SK-N-SH (cell line): Measurements from ENCODE around the gene RPGR. TPM values are rescaled to one million over a fixed set of nuclear protein-coding genes. Genes with fewer than 3 reads are reported as not detected.

Source experiments
- CTCF ChIA-PET: fragments of 300-600, 350-600 bp; formaldehyde crosslinking; extraction: SDS; loops from one replicate; lab custom pipeline; 2021; lab: Yijun Ruan, JAX
- POLR2A ChIA-PET: fragments of 350-600 bp; sonication (Branson Sonifier 250); formaldehyde crosslinking; extraction: SDS; loops from one replicate; lab custom pipeline; 2020; ENCODE audit warnings: antibody characterized with exemption, inconsistent platforms; lab: Yijun Ruan, JAX
- DNase-seq: peaks from one replicate; pipeline ENCODE4 v3.0.0; 2012
- H2AFZ ChIP-seq: fragments of 200-600 bp; sonication (generic); 2 replicates; pipeline ENCODE4 v1.8.1; 2016; ENCODE audit warnings: antibody characterized with exemption, mild to moderate bottlenecking, low read depth
- H3F3A ChIP-seq: fragments of 200-600 bp; sonication (generic); replicated peaks from 2 replicates; pipeline ENCODE3; 2016; ENCODE audit warnings: antibody characterized with exemption, mild to moderate bottlenecking; ENCODE audit not compliant: insufficient read depth
- H3K27ac ChIP-seq, 2 experiments: fragments of 200-500 bp in 1 of 2; fragments of 200-600 bp in 1 of 2; sonication (Bioruptor generic) in 1 of 2; sonication (generic), shearing (Covaris generic) in 1 of 2; 2 replicates each; pipeline versions ENCODE4 v1.5.1 to v1.6.1; 2014 to 2016; ENCODE audit warnings: low read depth in 2 of 2, inconsistent platforms in 1 of 2, low read length in 1 of 2, mild to moderate bottlenecking in 1 of 2, mixed read lengths in 1 of 2
- H3K27me3 ChIP-seq: fragments of 200-600 bp; sonication (generic), shearing (Covaris generic); 2 replicates; pipeline ENCODE4 v1.6.1; 2016; ENCODE audit warnings: mixed run types; ENCODE audit not compliant: insufficient read depth
- H3K36me3 ChIP-seq, 2 experiments: fragments of 200-500 bp in 1 of 2; fragments of 200-600 bp in 1 of 2; sonication (Bioruptor generic) in 1 of 2; sonication (generic) in 1 of 2; replicated peaks in 1 of 2; 2 replicates each; pipeline versions ENCODE3 to v1.5.1; 2014 to 2016; ENCODE audit warnings: low read length in 1 of 2, mild to moderate bottlenecking in 1 of 2; ENCODE audit not compliant: insufficient read depth in 2 of 2, control insufficient read depth in 1 of 2
- H3K4me1 ChIP-seq, 2 experiments: fragments of 200-500 bp in 1 of 2; fragments of 200-600 bp in 1 of 2; sonication (Bioruptor generic) in 1 of 2; sonication (generic), shearing (Covaris generic) in 1 of 2; 2 replicates each; pipeline versions ENCODE4 v1.5.1 to v1.6.1; 2014 to 2016; ENCODE audit warnings: low read depth in 1 of 2, low read length in 1 of 2, mixed run types in 1 of 2; ENCODE audit not compliant: insufficient read depth in 2 of 2, control insufficient read depth in 1 of 2
- H3K4me2 ChIP-seq: fragments of 200-600 bp; sonication (generic), shearing (Covaris generic); 2 replicates; pipeline ENCODE4 v1.6.1; 2017; ENCODE audit warnings: mixed run types
- H3K4me3 ChIP-seq, 2 experiments: fragments of 200-500 bp in 1 of 2; fragments of 200-600 bp in 1 of 2; sonication (Bioruptor generic) in 1 of 2; sonication (generic), shearing (Covaris generic) in 1 of 2; 2 replicates each; pipeline versions ENCODE4 v1.5.1 to v1.8.1; 2014 to 2016; ENCODE audit warnings: low read depth in 2 of 2, inconsistent platforms in 1 of 2, low read length in 1 of 2, mild to moderate bottlenecking in 1 of 2, mixed read lengths in 1 of 2, moderate library complexity in 1 of 2
- H3K79me2 ChIP-seq: fragments of 200-600 bp; sonication (generic); 2 replicates; pipeline ENCODE4 v1.8.1; 2017; ENCODE audit warnings: mild to moderate bottlenecking; ENCODE audit not compliant: insufficient read depth
- H3K9ac ChIP-seq: fragments of 200-600 bp; sonication (generic); 2 replicates; pipeline ENCODE4 v1.6.1; 2017; ENCODE audit warnings: mixed run types
- H3K9me2 ChIP-seq: fragments of 200-600 bp; sonication (generic); 2 replicates; pipeline ENCODE4 v1.6.1; 2017; ENCODE audit warnings: mixed run types
- H3K9me3 ChIP-seq: fragments of 200-600 bp; sonication (generic); 2 replicates; pipeline ENCODE4 v1.6.1; 2017; ENCODE audit warnings: mixed run types, mild to moderate bottlenecking, moderate library complexity
- H4K20me1 ChIP-seq: fragments of 200-600 bp; sonication (generic); 2 replicates; pipeline ENCODE4 v1.6.1; 2017; ENCODE audit warnings: mild to moderate bottlenecking, mixed run types; ENCODE audit not compliant: insufficient read depth
- CHD2 ChIP-seq: fragments of 150-350 bp; IDR thresholded peaks from 2 replicates; pipeline ENCODE4 v1.6.1; 2018; ENCODE audit warnings: low read length; ENCODE audit not compliant: partially characterized antibody
- ELF1 ChIP-seq: IDR thresholded peaks from 2 replicates; pipeline ENCODE4 v1.4.0; 2012
- EP300 ChIP-seq, 2 experiments: IDR thresholded peaks; 2 replicates each; pipeline versions ENCODE4 v1.4.0 to v1.6.1; 2012; ENCODE audit warnings: borderline replicate concordance in 1 of 2, low read depth in 1 of 2, low read length in 1 of 2
- FOSL2 ChIP-seq: IDR thresholded peaks from 2 replicates; pipeline ENCODE4 v1.4.0; 2012; ENCODE audit warnings: low read depth, mild to moderate bottlenecking, moderate library complexity, borderline replicate concordance
- FOXM1 ChIP-seq: IDR thresholded peaks from 2 replicates; pipeline ENCODE4 v1.4.0; 2012; ENCODE audit warnings: low read depth, mild to moderate bottlenecking
- GABPA ChIP-seq: IDR thresholded peaks from 2 replicates; pipeline ENCODE4 v1.4.0; 2012; ENCODE audit warnings: low read depth, mild to moderate bottlenecking
- NRF1 ChIP-seq: IDR thresholded peaks from 2 replicates; pipeline ENCODE4 v1.6.1; 2012; ENCODE audit warnings: low read depth, mild to moderate bottlenecking, low read length
- POLR2AphosphoS5 ChIP-seq: IDR thresholded peaks from 2 replicates; pipeline ENCODE4 v1.6.1; 2012; ENCODE audit warnings: low read depth, low read length
- RCOR1 ChIP-seq: fragments of 150-350 bp; IDR thresholded peaks from 2 replicates; pipeline ENCODE4 v1.6.1; 2017; ENCODE audit warnings: antibody characterized with exemption, low read length
- RXRA ChIP-seq: IDR thresholded peaks from 2 replicates; pipeline ENCODE4 v1.4.0; 2012; ENCODE audit warnings: low read depth, mild to moderate bottlenecking, borderline replicate concordance
- SMC3 ChIP-seq: IDR thresholded peaks from 2 replicates; pipeline ENCODE4 v1.6.1; 2012; ENCODE audit warnings: low read depth, low read length, improper control_type of control experiment
- TAF1 ChIP-seq: IDR thresholded peaks from 2 replicates; pipeline ENCODE4 v1.6.1; 2012; ENCODE audit warnings: low read depth, mild to moderate bottlenecking, low read length, moderate library complexity, borderline replicate concordance
- TEAD4 ChIP-seq: IDR thresholded peaks from 2 replicates; pipeline ENCODE4 v1.4.0; 2012; ENCODE audit warnings: mild to moderate bottlenecking, borderline replicate concordance; ENCODE audit not compliant: insufficient read depth
- WGBS: methylation state at CpG from one replicate; pipeline ENCODE4 v1.1.6; 2017; ENCODE audit warnings: low lambda C conversion rate; 5-methylcytosine and 5-hydroxymethylcytosine counted together
- polyA plus RNA-seq, 3 experiments: library from polyadenylated mRNA; depleted of rRNA; stranded (reverse); fragments of >200 nt; gene quantifications; 2 replicates each; pipeline ENCODE4 v1.2.3, GENCODE V29; 2012
- TF ChIP-seq, protein P1 (sequence below): IDR thresholded peaks from 2 replicates; pipeline ENCODE4 v1.4.0; 2012; ENCODE audit warnings: low read depth, borderline replicate concordance
- TF ChIP-seq, protein P2 (sequence below): IDR thresholded peaks from 2 replicates; pipeline ENCODE4 v1.4.0; 2012; ENCODE audit warnings: low read depth
- TF ChIP-seq, protein P3 (sequence below): IDR thresholded peaks from 2 replicates; pipeline ENCODE4 v1.4.0; 2012; ENCODE audit warnings: low read depth, borderline replicate concordance
- TF ChIP-seq, protein P4 (sequence below): IDR thresholded peaks from 2 replicates; pipeline ENCODE4 v1.6.1; 2012; ENCODE audit warnings: mild to moderate bottlenecking, low read depth, low read length, moderate library complexity
- TF ChIP-seq, protein P5 (sequence below): IDR thresholded peaks from 2 replicates; pipeline ENCODE4; 2012

The RPGR gene
- polyA plus RNA-seq, 1 of the 3 experiments (the other 2 are of a cell fraction) = 1.2 TPM

DNA sequence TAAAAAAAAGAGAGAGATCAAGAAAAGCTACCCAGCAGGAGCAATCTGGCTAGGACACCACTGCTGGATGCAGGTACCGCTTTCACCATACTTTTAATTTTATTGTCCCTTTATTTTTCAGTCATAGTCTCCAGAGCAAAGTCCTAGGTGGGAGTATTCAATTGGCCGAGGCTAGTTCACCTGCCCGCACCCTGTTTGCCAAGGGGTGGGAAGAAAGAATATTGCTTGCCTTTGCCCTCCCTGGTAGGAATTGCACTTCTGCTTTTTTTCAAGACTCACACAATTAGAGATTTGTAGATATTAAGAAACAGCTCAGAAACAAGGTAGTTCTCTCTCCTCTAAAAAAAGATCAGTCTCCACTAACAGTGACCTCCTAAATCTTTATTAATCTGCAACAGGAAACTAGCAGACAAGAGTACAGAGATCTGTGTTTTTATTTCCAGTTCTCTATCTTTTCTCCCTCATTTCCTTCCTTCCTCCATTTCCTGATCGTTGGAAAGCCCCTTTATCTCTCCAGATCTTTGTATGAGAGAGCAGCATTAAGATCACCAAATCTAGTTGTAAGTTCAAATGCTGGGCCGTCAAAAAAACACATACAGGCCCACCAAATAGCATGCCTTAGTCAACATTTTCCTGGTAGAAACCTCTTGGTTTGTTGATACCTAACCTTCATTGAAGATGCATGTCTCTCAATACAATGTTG is 9.4 kb upstream of the RPGR start:
- ChIA-PET POLR2A (no interaction called here), CTCF (no interaction called here)
- no peaks in the 10 kb centered on the region for H3F3A ChIP-seq
- H3K9me2 ChIP-seq = no peaks in the 10 kb centered on the region
- no peaks in the 10 kb centered on the region for H3K36me3 ChIP-seq
- 30% methylated on average over 5 of the region's 5 CpGs for WGBS
- H3K9ac ChIP-seq = no peak overlapping the region
- H3K27me3 ChIP-seq = peaks cover 18% of the 10 kb centered on the region; the same call in 1 of the 2 replicates
- no peak overlapping the region for H3K27ac ChIP-seq
- H2AFZ ChIP-seq = no peak overlapping the region
- no peaks in the 10 kb centered on the region for H3K9me3 ChIP-seq
- H3K79me2 ChIP-seq = no peaks in the 10 kb centered on the region
- H3K4me3 ChIP-seq = no peak overlapping the region
- no peak overlapping the region for H3K4me2 ChIP-seq
- TF ChIP-seq GABPA (no peak), FOXM1 (no peak), FOSL2 (no peak), POLR2AphosphoS5 (no peak), NRF1 (no peak), EP300 (IDR thresholded peaks at IDR 0.05; ENCODE audit: borderline replicate concordance in 1 of 2, low read depth in 1 of 2, low read length in 1 of 2) (no peak), RCOR1 (no peak), ELF1 (no peak), SMC3 (no peak), TAF1 (no peak), TEAD4 (no peak), RXRA (no peak), CHD2 (no peak)
- TF ChIP-seq, protein P1, sequence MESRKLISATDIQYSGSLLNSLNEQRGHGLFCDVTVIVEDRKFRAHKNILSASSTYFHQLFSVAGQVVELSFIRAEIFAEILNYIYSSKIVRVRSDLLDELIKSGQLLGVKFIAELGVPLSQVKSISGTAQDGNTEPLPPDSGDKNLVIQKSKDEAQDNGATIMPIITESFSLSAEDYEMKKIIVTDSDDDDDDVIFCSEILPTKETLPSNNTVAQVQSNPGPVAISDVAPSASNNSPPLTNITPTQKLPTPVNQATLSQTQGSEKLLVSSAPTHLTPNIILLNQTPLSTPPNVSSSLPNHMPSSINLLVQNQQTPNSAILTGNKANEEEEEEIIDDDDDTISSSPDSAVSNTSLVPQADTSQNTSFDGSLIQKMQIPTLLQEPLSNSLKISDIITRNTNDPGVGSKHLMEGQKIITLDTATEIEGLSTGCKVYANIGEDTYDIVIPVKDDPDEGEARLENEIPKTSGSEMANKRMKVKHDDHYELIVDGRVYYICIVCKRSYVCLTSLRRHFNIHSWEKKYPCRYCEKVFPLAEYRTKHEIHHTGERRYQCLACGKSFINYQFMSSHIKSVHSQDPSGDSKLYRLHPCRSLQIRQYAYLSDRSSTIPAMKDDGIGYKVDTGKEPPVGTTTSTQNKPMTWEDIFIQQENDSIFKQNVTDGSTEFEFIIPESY = no peak
- TF ChIP-seq, protein P2, sequence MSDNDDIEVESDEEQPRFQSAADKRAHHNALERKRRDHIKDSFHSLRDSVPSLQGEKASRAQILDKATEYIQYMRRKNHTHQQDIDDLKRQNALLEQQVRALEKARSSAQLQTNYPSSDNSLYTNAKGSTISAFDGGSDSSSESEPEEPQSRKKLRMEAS = no peak
- TF ChIP-seq, protein P3, sequence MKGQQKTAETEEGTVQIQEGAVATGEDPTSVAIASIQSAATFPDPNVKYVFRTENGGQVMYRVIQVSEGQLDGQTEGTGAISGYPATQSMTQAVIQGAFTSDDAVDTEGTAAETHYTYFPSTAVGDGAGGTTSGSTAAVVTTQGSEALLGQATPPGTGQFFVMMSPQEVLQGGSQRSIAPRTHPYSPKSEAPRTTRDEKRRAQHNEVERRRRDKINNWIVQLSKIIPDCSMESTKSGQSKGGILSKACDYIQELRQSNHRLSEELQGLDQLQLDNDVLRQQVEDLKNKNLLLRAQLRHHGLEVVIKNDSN = no peak
- no peak for DNase-seq
- no peaks in the 10 kb centered on the region for H3K4me1 ChIP-seq
- H4K20me1 ChIP-seq = no peaks in the 10 kb centered on the region

DNA sequence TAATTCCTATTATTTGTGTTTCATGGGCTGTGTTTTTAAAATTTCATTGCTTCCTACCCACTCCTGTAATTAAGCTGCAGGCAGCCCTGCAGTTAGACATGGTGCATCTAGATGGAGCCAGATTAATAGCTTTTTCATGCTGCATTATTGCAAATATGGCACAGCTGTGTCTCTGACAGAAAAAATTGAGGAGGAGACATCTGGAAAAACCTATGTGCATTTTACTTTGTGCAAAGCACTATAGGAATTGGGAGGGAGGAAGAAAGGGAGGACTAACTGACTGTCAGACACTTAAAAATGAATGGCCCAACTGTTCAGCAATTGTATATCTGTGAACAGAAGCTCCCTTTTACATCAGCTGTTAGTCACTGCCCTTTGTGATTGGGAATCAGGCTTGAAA is 8.1 kb upstream of the RPGR start:
- H3K4me2 ChIP-seq = no peak overlapping the region
- no peak overlapping the region for H3K9ac ChIP-seq
- H3K27ac ChIP-seq = no peak overlapping the region
- no peaks in the 10 kb centered on the region for H3K79me2 ChIP-seq
- CTCF ChIA-PET = interaction anchor here (0.7 to 1.7 kb wide), 12 partner anchors 9 to 353 kb away, joined by 3 to 11 read pairs (median 3); partner anchors contain the start of gene RPGR
- no peaks in the 10 kb centered on the region for H4K20me1 ChIP-seq
- POLR2A ChIA-PET = no interaction called here
- H3K9me3 ChIP-seq = no peaks in the 10 kb centered on the region
- H3K9me2 ChIP-seq = no peaks in the 10 kb centered on the region
- H3K4me1 ChIP-seq = no peaks in the 10 kb centered on the region
- no peak overlapping the region for H2AFZ ChIP-seq
- DNase-seq = peak; percentile 43
- H3K36me3 ChIP-seq = no peaks in the 10 kb centered on the region
- H3K27me3 ChIP-seq = peaks cover 18% of the 10 kb centered on the region; the same call in 1 of the 2 replicates
- H3F3A ChIP-seq = no peaks in the 10 kb centered on the region
- H3K4me3 ChIP-seq = no peak overlapping the region
- no peak for TF ChIP-seq POLR2AphosphoS5
- TF ChIP-seq, protein P1 = no peak
- TF ChIP-seq, protein P4, sequence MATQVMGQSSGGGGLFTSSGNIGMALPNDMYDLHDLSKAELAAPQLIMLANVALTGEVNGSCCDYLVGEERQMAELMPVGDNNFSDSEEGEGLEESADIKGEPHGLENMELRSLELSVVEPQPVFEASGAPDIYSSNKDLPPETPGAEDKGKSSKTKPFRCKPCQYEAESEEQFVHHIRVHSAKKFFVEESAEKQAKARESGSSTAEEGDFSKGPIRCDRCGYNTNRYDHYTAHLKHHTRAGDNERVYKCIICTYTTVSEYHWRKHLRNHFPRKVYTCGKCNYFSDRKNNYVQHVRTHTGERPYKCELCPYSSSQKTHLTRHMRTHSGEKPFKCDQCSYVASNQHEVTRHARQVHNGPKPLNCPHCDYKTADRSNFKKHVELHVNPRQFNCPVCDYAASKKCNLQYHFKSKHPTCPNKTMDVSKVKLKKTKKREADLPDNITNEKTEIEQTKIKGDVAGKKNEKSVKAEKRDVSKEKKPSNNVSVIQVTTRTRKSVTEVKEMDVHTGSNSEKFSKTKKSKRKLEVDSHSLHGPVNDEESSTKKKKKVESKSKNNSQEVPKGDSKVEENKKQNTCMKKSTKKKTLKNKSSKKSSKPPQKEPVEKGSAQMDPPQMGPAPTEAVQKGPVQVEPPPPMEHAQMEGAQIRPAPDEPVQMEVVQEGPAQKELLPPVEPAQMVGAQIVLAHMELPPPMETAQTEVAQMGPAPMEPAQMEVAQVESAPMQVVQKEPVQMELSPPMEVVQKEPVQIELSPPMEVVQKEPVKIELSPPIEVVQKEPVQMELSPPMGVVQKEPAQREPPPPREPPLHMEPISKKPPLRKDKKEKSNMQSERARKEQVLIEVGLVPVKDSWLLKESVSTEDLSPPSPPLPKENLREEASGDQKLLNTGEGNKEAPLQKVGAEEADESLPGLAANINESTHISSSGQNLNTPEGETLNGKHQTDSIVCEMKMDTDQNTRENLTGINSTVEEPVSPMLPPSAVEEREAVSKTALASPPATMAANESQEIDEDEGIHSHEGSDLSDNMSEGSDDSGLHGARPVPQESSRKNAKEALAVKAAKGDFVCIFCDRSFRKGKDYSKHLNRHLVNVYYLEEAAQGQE = no peak
- TF ChIP-seq, protein P5, sequence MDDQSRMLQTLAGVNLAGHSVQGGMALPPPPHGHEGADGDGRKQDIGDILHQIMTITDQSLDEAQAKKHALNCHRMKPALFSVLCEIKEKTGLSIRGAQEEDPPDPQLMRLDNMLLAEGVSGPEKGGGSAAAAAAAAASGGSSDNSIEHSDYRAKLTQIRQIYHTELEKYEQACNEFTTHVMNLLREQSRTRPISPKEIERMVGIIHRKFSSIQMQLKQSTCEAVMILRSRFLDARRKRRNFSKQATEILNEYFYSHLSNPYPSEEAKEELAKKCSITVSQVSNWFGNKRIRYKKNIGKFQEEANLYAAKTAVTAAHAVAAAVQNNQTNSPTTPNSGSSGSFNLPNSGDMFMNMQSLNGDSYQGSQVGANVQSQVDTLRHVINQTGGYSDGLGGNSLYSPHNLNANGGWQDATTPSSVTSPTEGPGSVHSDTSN = no peak
